HCT116 (cell line): ENCODE measurements around the gene ENOX1. TPM values are rescaled to one million over a fixed set of nuclear protein-coding genes. Genes with fewer than 3 reads are reported as not detected.

Source experiments
- ATAC-seq: fragments of 200-7000 bp; cut with Tn5 transposase; 2 replicates; pipeline ENCODE4 v1.9.1; 2020; ENCODE audit warnings: mild to moderate bottlenecking, moderate library complexity
- BruUV-seq: library from RNA; stranded (reverse); fragments of 400-500 nt; replicated peaks from 2 replicates; lab custom pipeline; 2021; lab: Mats Ljungman, UMichigan
- CTCF ChIA-PET: fragments of 300-600 bp; sonication (Branson Sonifier 250); formaldehyde crosslinking; loops from one replicate; lab custom pipeline; 2021; ENCODE audit warnings: antibody characterized with exemption; lab: Charles Lee
- POLR2A ChIA-PET: fragments of 300-600, 350-600 bp; sonication (Branson Sonifier 250); formaldehyde crosslinking; loops from one replicate; lab custom pipeline; 2021; ENCODE audit warnings: antibody characterized with exemption; lab: Charles Lee
- RAD21 ChIA-PET, 2 experiments: fragments of 300-600 bp; sonication (Branson Sonifier 250); formaldehyde crosslinking; loops; one replicate each; lab custom pipeline; 2023; ENCODE audit warnings: low total read pairs in 2 of 2; ENCODE audit not compliant: uncharacterized antibody in 2 of 2, unreplicated experiment in 2 of 2, low non-redundant PET in 1 of 2; lab: Charles Lee
- DNase-seq: peaks from one replicate; pipeline ENCODE4 v3.0.0-alpha.2; 2010; ENCODE audit warnings: low read depth, low spot score
- H2AFZ ChIP-seq: fragments of 200-600 bp; shearing (Covaris generic), sonication (generic); 2 replicates; pipeline ENCODE4 v1.6.1; 2017; ENCODE audit warnings: low read depth, mixed run types, mixed read lengths, antibody characterized with exemption, low read length; ENCODE audit not compliant: poor library complexity, severe bottlenecking
- H3K27ac ChIP-seq: 2 replicates; pipeline ENCODE4 v1.5.1; 2012; ENCODE audit warnings: low read depth, low read length
- H3K27me3 ChIP-seq: fragments of 200-600 bp; sonication (generic); 2 replicates; pipeline ENCODE4 v1.6.1; 2016; ENCODE audit warnings: mixed run types, low read length, mixed read lengths; ENCODE audit not compliant: insufficient read depth
- H3K36me3 ChIP-seq, 2 experiments: fragments of 200-500 bp in 1 of 2; fragments of 200-600 bp in 1 of 2; sonication (Bioruptor generic) in 1 of 2; sonication (generic) in 1 of 2; 2 replicates each; pipeline versions ENCODE4 v1.5.1 to v1.6.1; 2014 to 2016; ENCODE audit warnings: low read length in 2 of 2, inconsistent platforms in 1 of 2, mixed read lengths in 1 of 2, mixed run types in 1 of 2; ENCODE audit not compliant: insufficient read depth in 2 of 2, control insufficient read depth in 1 of 2
- H3K4me1 ChIP-seq, 2 experiments: fragments of 200-600 bp in 1 of 2; sonication (generic) in 1 of 2; 2 replicates each; pipeline versions ENCODE4 v1.5.1 to v1.6.1; 2012 to 2017; ENCODE audit warnings: low read length in 2 of 2, inconsistent platforms in 1 of 2, mild to moderate bottlenecking in 1 of 2, mixed read lengths in 1 of 2, mixed run types in 1 of 2, moderate library complexity in 1 of 2; ENCODE audit not compliant: insufficient read depth in 2 of 2, control insufficient read depth in 1 of 2
- H3K4me2 ChIP-seq: fragments of 200-600 bp; sonication (generic); 2 replicates; pipeline ENCODE4 v1.6.1; 2017; ENCODE audit warnings: mixed run types, low read length, mixed read lengths
- H3K4me3 ChIP-seq, 2 experiments: fragments of 200-600 bp in 1 of 2; sonication (generic) in 1 of 2; replicated peaks in 1 of 2; 2 replicates each; pipeline ENCODE4 v1.5.1; 2011 to 2016; ENCODE audit warnings: low read length in 2 of 2, control low read depth in 1 of 2, low read depth in 1 of 2, mild to moderate bottlenecking in 1 of 2, mixed read lengths in 1 of 2, mixed run types in 1 of 2
- H3K79me2 ChIP-seq: fragments of 200-600 bp; sonication (generic); 2 replicates; pipeline ENCODE4 v1.6.1; 2017; ENCODE audit warnings: mild to moderate bottlenecking, mixed run types, low read length, moderate library complexity, mixed read lengths; ENCODE audit not compliant: insufficient read depth
- H3K9ac ChIP-seq: fragments of 200-600 bp; sonication (generic); 2 replicates; pipeline ENCODE4 v1.6.1; 2016; ENCODE audit warnings: low read length, mixed read lengths
- H3K9me2 ChIP-seq: fragments of 200-600 bp; sonication (generic), shearing (Covaris generic); 2 replicates; pipeline ENCODE4 v1.6.1; 2017; ENCODE audit warnings: mixed run types, mild to moderate bottlenecking, moderate library complexity; ENCODE audit not compliant: insufficient read depth
- H3K9me3 ChIP-seq, 2 experiments: fragments of 200-500 bp in 1 of 2; fragments of 200-600 bp in 1 of 2; sonication (Bioruptor generic) in 1 of 2; sonication (generic) in 1 of 2; 2 replicates each; pipeline ENCODE4 v1.6.1; 2014 to 2017; ENCODE audit warnings: low read length in 2 of 2, mixed read lengths in 2 of 2, inconsistent platforms in 1 of 2, low read depth in 1 of 2, mild to moderate bottlenecking in 1 of 2, mixed run types in 1 of 2, moderate library complexity in 1 of 2; ENCODE audit not compliant: control insufficient read depth in 1 of 2, insufficient read depth in 1 of 2
- H4K20me1 ChIP-seq: fragments of 200-600 bp; sonication (generic), shearing (Covaris generic); 2 replicates; pipeline ENCODE4 v1.6.1; 2017; ENCODE audit warnings: mixed run types, mild to moderate bottlenecking, moderate library complexity; ENCODE audit not compliant: insufficient read depth
- CBX3 ChIP-seq: IDR thresholded peaks from 2 replicates; pipeline ENCODE4 v1.6.1; 2012; ENCODE audit warnings: low read depth
- CEBPB ChIP-seq: IDR thresholded peaks from 2 replicates; pipeline ENCODE4 v1.6.1; 2012; ENCODE audit warnings: low read depth
- FOSL1 ChIP-seq: IDR thresholded peaks from 2 replicates; pipeline ENCODE4 v1.6.1; 2012; ENCODE audit warnings: low read depth
- MAX ChIP-seq: IDR thresholded peaks from 2 replicates; pipeline ENCODE4 v1.6.1; 2012
- POLR2A ChIP-seq: IDR thresholded peaks from 2 replicates; pipeline ENCODE4 v1.7.0; 2011; ENCODE audit warnings: borderline replicate concordance; ENCODE audit not compliant: insufficient read depth, insufficient read length; ENCODE audit errors: extremely low read depth
- POLR2AphosphoS5 ChIP-seq: IDR thresholded peaks from 2 replicates; pipeline ENCODE4 v1.6.1; 2011; ENCODE audit warnings: mild to moderate bottlenecking, low read depth, low read length, moderate library complexity
- RAD21 ChIP-seq: IDR thresholded peaks from 2 replicates; pipeline ENCODE4 v1.6.1; 2012; ENCODE audit warnings: low read depth, mild to moderate bottlenecking
- SP1 ChIP-seq: IDR thresholded peaks from 2 replicates; pipeline ENCODE4 v1.6.1; 2012; ENCODE audit warnings: low read depth
- YY1 ChIP-seq: IDR thresholded peaks from 2 replicates; pipeline ENCODE4 v1.6.1; 2011; ENCODE audit warnings: low read length, low read depth, moderate library complexity, mild to moderate bottlenecking; ENCODE audit not compliant: insufficient replicate concordance; ENCODE audit errors: extremely low read depth
- ZBTB33 ChIP-seq: IDR thresholded peaks from 2 replicates; pipeline ENCODE4 v1.6.1; 2011; ENCODE audit warnings: mild to moderate bottlenecking, low read length, moderate library complexity; ENCODE audit not compliant: insufficient replicate concordance; ENCODE audit errors: extremely low read depth
- ZFX ChIP-seq: fragments of 450-650 bp; IDR thresholded peaks from 2 replicates; pipeline ENCODE4 v1.6.1; 2017
- ZNF274 ChIP-seq: fragments of 200-500 bp; sonication (Bioruptor generic); IDR thresholded peaks from 2 replicates; pipeline ENCODE4 v1.6.1; 2014; ENCODE audit warnings: mild to moderate bottlenecking, low read depth, low read length, inconsistent platforms
- intact Hi-C: fragments of 100-400 bp; cut with micrococcal nuclease; formaldehyde crosslinking; loops from 2 replicates; pipeline ENCODE4 v1.10.0; 2022
- total RNA-seq: library from RNA; stranded (reverse); gene quantifications from one replicate; pipeline ENCODE4 v1.2.1, GENCODE V29; 2021; ENCODE audit not compliant: unreplicated experiment
- TF ChIP-seq, protein P1 (sequence below), 3 experiments: fragments of 200-600 bp in 1 of 3; sonication (generic) in 1 of 3; IDR thresholded peaks in 2 of 3; conservative IDR thresholded peaks in 1 of 3; 2 replicates each; pipeline ENCODE4 v1.5.1; 2012 to 2017; ENCODE audit warnings: low read depth in 2 of 3, low read length in 2 of 3, antibody characterized with exemption in 1 of 3, borderline replicate concordance in 1 of 3, control low read depth in 1 of 3, mild to moderate bottlenecking in 1 of 3, mixed read lengths in 1 of 3, mixed run types in 1 of 3, moderate library complexity in 1 of 3; ENCODE audit not compliant: insufficient read depth in 1 of 3

Gene ENOX1
- total RNA-seq, 1 experiment from 2014 or later: 4.5 TPM

DNA sequence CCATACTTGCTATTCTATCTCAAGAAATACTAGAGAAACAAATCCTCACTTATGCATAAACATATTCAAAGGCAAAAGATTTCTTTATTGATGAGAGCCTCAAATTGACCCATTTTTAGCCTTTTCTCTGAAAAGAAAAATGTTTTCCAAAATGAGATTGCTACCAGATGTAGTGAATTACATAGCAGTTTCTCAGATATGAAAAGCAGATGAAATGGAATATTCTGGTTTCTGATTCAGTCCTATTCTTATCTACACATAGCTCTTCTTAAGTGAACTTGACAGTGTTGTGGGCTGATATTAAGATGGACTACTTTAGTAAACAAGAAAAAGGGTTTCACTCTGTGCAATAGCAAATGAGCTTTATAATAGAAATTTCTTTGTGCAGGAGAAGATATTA is 579.9 kb downstream of the ENOX1 start:
- peaks cover 3% of the 10 kb centered on the region; the same call in 1 of the 2 replicates for H3K27me3 ChIP-seq
- no peak overlapping the region for H3K4me2 ChIP-seq
- no peak for TF ChIP-seq ZBTB33
- H3K9me2 ChIP-seq: no peaks in the 10 kb centered on the region
- no TSS peak for BruUV-seq
- H3K4me3 ChIP-seq: no peak overlapping the region
- DNase-seq (no peak), ATAC-seq (no peak)
- ChIA-PET POLR2A (no interaction called here), CTCF (no interaction called here), RAD21 (no interaction called here)
- no peak overlapping the region for H2AFZ ChIP-seq
- intact Hi-C loops: no loop called here
- no peaks in the 10 kb centered on the region for H4K20me1 ChIP-seq
- no peaks in the 10 kb centered on the region for H3K36me3 ChIP-seq
- no peak overlapping the region for H3K27ac ChIP-seq
- H3K9me3 ChIP-seq: peaks cover 0 to 2% of the 10 kb centered on the region in 2 experiments; a peak in 1 of 4 replicates
- H3K4me1 ChIP-seq: no peaks in the 10 kb centered on the region
- H3K9ac ChIP-seq: no peak overlapping the region
- no peaks in the 10 kb centered on the region for H3K79me2 ChIP-seq

DNA sequence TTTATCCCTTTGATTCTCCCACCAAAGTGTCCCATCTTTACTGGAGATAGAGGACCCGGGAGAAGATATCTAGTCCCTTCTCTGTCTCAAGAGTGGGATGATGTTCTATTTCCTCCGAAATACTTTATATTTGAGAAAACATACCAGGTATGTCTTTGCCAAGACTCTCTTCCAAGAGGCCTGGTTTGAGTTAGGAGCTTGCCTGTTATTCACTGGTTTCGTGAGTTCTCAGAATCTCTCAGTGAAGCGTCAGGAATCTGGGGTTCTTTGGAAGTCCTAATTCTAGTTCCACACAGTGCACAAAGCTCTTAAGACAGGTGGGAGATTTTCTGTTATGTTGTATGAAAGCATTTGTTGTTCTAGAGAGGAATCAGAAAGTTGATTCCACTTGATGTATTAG is 581.4 kb downstream of the ENOX1 start:
- intact Hi-C loops: no loop called here
- H3K27ac ChIP-seq: no peak overlapping the region
- no peak overlapping the region for H3K4me2 ChIP-seq
- H3K9me2 ChIP-seq: no peaks in the 10 kb centered on the region
- H2AFZ ChIP-seq: no peak overlapping the region
- H3K9me3 ChIP-seq: peaks cover 0 to 4% of the 10 kb centered on the region in 2 experiments; a peak in 1 of 4 replicates
- ChIA-PET CTCF (no interaction called here), RAD21 (no interaction called here), POLR2A (no interaction called here)
- no peaks in the 10 kb centered on the region for H3K79me2 ChIP-seq
- H4K20me1 ChIP-seq: no peaks in the 10 kb centered on the region
- peaks cover 3% of the 10 kb centered on the region; the same call in 1 of the 2 replicates for H3K27me3 ChIP-seq
- ATAC-seq (no peak), DNase-seq (no peak)
- H3K4me1 ChIP-seq: no peaks in the 10 kb centered on the region
- no peak overlapping the region for H3K4me3 ChIP-seq
- no TSS peak for BruUV-seq
- no peak overlapping the region for H3K9ac ChIP-seq
- H3K36me3 ChIP-seq: no peaks in the 10 kb centered on the region
- TF ChIP-seq YY1 (no peak), ZBTB33 (no peak), ZFX (no peak), POLR2A (no peak), RAD21 (no peak), FOSL1 (no peak), SP1 (no peak), ZNF274 (no peak), POLR2AphosphoS5 (no peak), CEBPB (no peak), MAX (no peak), CBX3 (no peak)
- TF ChIP-seq, protein P1, sequence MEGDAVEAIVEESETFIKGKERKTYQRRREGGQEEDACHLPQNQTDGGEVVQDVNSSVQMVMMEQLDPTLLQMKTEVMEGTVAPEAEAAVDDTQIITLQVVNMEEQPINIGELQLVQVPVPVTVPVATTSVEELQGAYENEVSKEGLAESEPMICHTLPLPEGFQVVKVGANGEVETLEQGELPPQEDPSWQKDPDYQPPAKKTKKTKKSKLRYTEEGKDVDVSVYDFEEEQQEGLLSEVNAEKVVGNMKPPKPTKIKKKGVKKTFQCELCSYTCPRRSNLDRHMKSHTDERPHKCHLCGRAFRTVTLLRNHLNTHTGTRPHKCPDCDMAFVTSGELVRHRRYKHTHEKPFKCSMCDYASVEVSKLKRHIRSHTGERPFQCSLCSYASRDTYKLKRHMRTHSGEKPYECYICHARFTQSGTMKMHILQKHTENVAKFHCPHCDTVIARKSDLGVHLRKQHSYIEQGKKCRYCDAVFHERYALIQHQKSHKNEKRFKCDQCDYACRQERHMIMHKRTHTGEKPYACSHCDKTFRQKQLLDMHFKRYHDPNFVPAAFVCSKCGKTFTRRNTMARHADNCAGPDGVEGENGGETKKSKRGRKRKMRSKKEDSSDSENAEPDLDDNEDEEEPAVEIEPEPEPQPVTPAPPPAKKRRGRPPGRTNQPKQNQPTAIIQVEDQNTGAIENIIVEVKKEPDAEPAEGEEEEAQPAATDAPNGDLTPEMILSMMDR (IDR thresholded peaks at IDR 0.05 in 2 of 3, conservative IDR thresholded peaks at IDR 0.05 in 1 of 3; ENCODE audit: borderline replicate concordance in 1 of 3, insufficient read depth in 1 of 3, low read depth in 2 of 3, low read length in 2 of 3): no peak
